Progenitor cell of endocrine pancreas (in vitro differentiated cells): ENCODE measurements around the gene S1PR1. TPM values are rescaled to one million over a fixed set of nuclear protein-coding genes. Genes with fewer than 3 reads are reported as not detected.

Experiments
- DNase-seq: peaks from one replicate; pipeline ENCODE4 v3.0.0; 2021; ENCODE audit warnings: low spot score; ENCODE audit not compliant: unreplicated experiment
- H3K27ac Mint-ChIP-seq: 2 replicates; pipeline ENCODE4 v1.8.0; 2021; ENCODE audit warnings: mild to moderate bottlenecking, moderate library complexity, mixed read lengths
- H3K27me3 Mint-ChIP-seq: 2 replicates; pipeline ENCODE4 v1.8.0; 2021; ENCODE audit warnings: mixed read lengths
- H3K36me3 Mint-ChIP-seq: 2 replicates; pipeline ENCODE4 v1.8.0; 2022; ENCODE audit warnings: mixed read lengths; ENCODE audit not compliant: insufficient read depth
- H3K4me1 Mint-ChIP-seq: 2 replicates; pipeline ENCODE4 v1.8.0; 2021; ENCODE audit warnings: low read depth, mixed read lengths
- H3K4me3 Mint-ChIP-seq: 2 replicates; pipeline ENCODE4 v1.8.0; 2021; ENCODE audit warnings: low read depth, mild to moderate bottlenecking, moderate library complexity, mixed read lengths
- H3K9me3 Mint-ChIP-seq: 2 replicates; pipeline ENCODE4 v1.8.0; 2021; ENCODE audit warnings: low read depth, mixed read lengths
- CTCF ChIP-seq: fragments of 200-600 bp; sonication (generic); IDR thresholded peaks from one replicate; pipeline ENCODE4 v1.5.0; 2021; ENCODE audit warnings: antibody characterized with exemption, mild to moderate bottlenecking; ENCODE audit not compliant: unreplicated experiment
- total RNA-seq: library from RNA; stranded (reverse); gene quantifications from 2 replicates; pipeline ENCODE4 v1.2.1, GENCODE V29; 2021

S1PR1 gene
- total RNA-seq, 1 donor from 2014 or later = 1.1 TPM

DNA sequence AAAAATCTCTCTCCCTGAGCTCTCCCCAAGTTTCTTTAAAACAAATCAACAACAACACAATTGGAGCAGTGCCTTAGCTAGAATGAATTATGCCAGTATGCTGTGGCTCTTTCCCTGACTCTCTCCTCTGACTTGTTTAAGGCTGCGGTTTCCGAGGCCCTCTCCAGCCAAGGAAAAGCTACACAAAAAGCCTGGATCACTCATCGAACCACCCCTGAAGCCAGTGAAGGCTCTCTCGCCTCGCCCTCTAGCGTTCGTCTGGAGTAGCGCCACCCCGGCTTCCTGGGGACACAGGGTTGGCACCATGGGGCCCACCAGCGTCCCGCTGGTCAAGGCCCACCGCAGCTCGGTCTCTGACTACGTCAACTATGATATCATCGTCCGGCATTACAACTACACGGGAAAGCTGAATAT is 1.9 kb downstream of the S1PR1 start:
- DNase-seq = peak; percentile 77
- no peaks in the 10 kb centered on the region for H3K9me3 Mint-ChIP-seq
- peak overlapping the region; percentile 36 for H3K27ac Mint-ChIP-seq
- H3K27me3 Mint-ChIP-seq = peaks cover 64% of the 10 kb centered on the region
- no peaks in the 10 kb centered on the region for H3K36me3 Mint-ChIP-seq
- peak; percentile 91 for TF ChIP-seq CTCF
- H3K4me3 Mint-ChIP-seq = peak overlapping the region; percentile 61
- peaks cover 19% of the 10 kb centered on the region for H3K4me1 Mint-ChIP-seq

GRCh38 chr1:101239095-101240040 is 2.5 kb downstream of the S1PR1 start:
- no peak for TF ChIP-seq CTCF
- no peak for DNase-seq
- no peak overlapping the region for H3K4me3 Mint-ChIP-seq
- no peak overlapping the region for H3K27ac Mint-ChIP-seq
- H3K27me3 Mint-ChIP-seq = peaks cover 60% of the 10 kb centered on the region
- no peaks in the 10 kb centered on the region for H3K36me3 Mint-ChIP-seq
- peaks cover 19% of the 10 kb centered on the region for H3K4me1 Mint-ChIP-seq
- H3K9me3 Mint-ChIP-seq = no peaks in the 10 kb centered on the region

- no peaks in the 10 kb centered on the region for H3K9me3 Mint-ChIP-seq
- DNase-seq = no peak
- peaks cover 53% of the 10 kb centered on the region for H3K27me3 Mint-ChIP-seq
- H3K27ac Mint-ChIP-seq = no peak overlapping the region
- peaks cover 19% of the 10 kb centered on the region for H3K4me1 Mint-ChIP-seq
- no peaks in the 10 kb centered on the region for H3K36me3 Mint-ChIP-seq
- no peak overlapping the region for H3K4me3 Mint-ChIP-seq
- no peak for TF ChIP-seq CTCF
Measured at GRCh38 chr1:101240041-101240430, 3.2 kb downstream of the S1PR1 start.

- no peak overlapping the region for H3K4me3 Mint-ChIP-seq
- H3K36me3 Mint-ChIP-seq = no peaks in the 10 kb centered on the region
- no peaks in the 10 kb centered on the region for H3K9me3 Mint-ChIP-seq
- TF ChIP-seq CTCF = no peak
- DNase-seq = no peak
- peaks cover 13% of the 10 kb centered on the region for H3K4me1 Mint-ChIP-seq
- H3K27ac Mint-ChIP-seq = no peak overlapping the region
- peaks cover 39% of the 10 kb centered on the region for H3K27me3 Mint-ChIP-seq
Measured at GRCh38 chr1:101241485-101242225, 4.8 kb downstream of the S1PR1 start.

DNA sequence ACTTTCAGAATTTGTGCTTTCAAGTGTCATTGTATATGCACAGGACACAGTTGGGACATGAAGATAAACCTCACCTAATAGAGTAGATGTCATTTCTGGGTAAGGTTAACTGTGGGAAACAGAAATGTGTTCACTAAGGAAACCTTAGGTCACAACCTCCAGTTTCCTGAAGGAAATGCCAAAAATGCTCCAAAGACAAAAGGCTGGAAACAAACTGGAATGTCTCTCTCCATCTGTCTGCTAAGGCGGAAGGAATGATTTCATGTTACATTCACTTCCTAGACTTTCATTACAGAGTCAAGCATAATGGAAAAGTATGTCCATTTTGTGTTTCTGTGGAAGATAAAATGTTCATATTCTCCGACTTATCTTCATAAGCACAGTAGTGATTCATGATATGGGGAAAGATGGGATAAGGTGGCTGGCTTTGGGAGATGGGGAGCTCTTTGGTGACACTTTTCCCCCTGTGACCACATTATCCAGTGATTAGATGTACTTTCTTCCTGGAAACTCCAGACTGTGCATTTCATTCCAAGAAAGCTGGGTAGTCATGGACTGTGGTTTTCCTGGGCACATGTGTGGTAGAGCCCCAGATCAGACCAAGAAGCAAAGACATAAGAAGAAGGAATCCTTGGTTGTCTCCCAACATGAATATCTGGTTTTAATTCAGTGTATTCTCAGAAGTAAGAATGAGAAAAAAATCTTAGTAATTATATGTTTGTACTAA is 5.7 kb downstream of the S1PR1 start:
- TF ChIP-seq CTCF = no peak
- no peak overlapping the region for H3K4me3 Mint-ChIP-seq
- H3K27me3 Mint-ChIP-seq = peaks cover 33% of the 10 kb centered on the region
- H3K27ac Mint-ChIP-seq = no peak overlapping the region
- H3K36me3 Mint-ChIP-seq = no peaks in the 10 kb centered on the region
- H3K9me3 Mint-ChIP-seq = no peaks in the 10 kb centered on the region
- peaks cover 6% of the 10 kb centered on the region for H3K4me1 Mint-ChIP-seq
- no peak for DNase-seq
